ENCODE results near the gene MAD1L1. TPM values are rescaled to one million over a fixed set of nuclear protein-coding genes. Genes with fewer than 3 reads are reported as not detected.
"Not testable (repeated sequence)": the region's sequence is repeated elsewhere in the genome, so short reads cannot be mapped to it uniquely, and the experiment has no call there.

The MAD1L1 gene
- polyA plus RNA-seq, 6 donors from 2014 or later = 109 to 209 (median 158) TPM

GRCh38 chr7:1844336-1844950 is 388.3 kb downstream of the MAD1L1 start:
- Mint-ChIP-seq H3K4me1 (peaks cover 13 to 18% (median 17%) of the 10 kb centered on the region in 3 donors), H3K27ac (peak overlapping the region in 2 of 6 donors; percentile 44 to 86), H3K4me3 (peak overlapping the region in 1 of 8 donors; percentile 59), H3K36me3 (peaks cover 0 to 3% of the 10 kb centered on the region in 2 donors), H3K27me3 (no peaks in the 10 kb centered on the region), H3K9me3 (no peaks in the 10 kb centered on the region)
- no peak for DNase-seq
- ATAC-seq (ENCODE audit: low read depth in 2 of 2) = peak; percentile 17 to 21

- ATAC-seq (ENCODE audit: low read depth in 2 of 2) = peak; percentile 76 to 86
- no peaks in the 10 kb centered on the region for H3K27me3 Mint-ChIP-seq
- peak overlapping the region in 4 of 6 donors; percentile 22 to 86 (median 53) for H3K27ac Mint-ChIP-seq
Observed at GRCh38 chr7:1843921-1844335, 388.8 kb downstream of the MAD1L1 start.

GRCh38 chr7:1843271-1843861 is 389.4 kb downstream of the MAD1L1 start:
- ATAC-seq (ENCODE audit: low read depth in 2 of 2) = peak; percentile 25 to 29
- Mint-ChIP-seq H3K36me3 (peaks cover 0 to 3% of the 10 kb centered on the region in 2 donors), H3K9me3 (no peaks in the 10 kb centered on the region), H3K4me1 (peaks cover 13 to 18% (median 17%) of the 10 kb centered on the region in 3 donors), H3K27me3 (no peaks in the 10 kb centered on the region), H3K27ac (peak overlapping the region in 5 of 6 donors; percentile 49 to 95 (median 74)), H3K4me3 (peak overlapping the region in 7 of 8 donors; percentile 23 to 75 (median 63))
- DNase-seq = no peak

More at GRCh38 chr7:1843921-1844335, 388.8 kb downstream of the MAD1L1 start:
- Mint-ChIP-seq H3K4me3 (peak overlapping the region in 7 of 8 donors; percentile 23 to 71 (median 53)), H3K9me3 (no peaks in the 10 kb centered on the region), H3K36me3 (peaks cover 0 to 3% of the 10 kb centered on the region in 2 donors), H3K4me1 (peaks cover 13 to 18% (median 17%) of the 10 kb centered on the region in 3 donors)
- peak; percentile 13 for DNase-seq

DNA sequence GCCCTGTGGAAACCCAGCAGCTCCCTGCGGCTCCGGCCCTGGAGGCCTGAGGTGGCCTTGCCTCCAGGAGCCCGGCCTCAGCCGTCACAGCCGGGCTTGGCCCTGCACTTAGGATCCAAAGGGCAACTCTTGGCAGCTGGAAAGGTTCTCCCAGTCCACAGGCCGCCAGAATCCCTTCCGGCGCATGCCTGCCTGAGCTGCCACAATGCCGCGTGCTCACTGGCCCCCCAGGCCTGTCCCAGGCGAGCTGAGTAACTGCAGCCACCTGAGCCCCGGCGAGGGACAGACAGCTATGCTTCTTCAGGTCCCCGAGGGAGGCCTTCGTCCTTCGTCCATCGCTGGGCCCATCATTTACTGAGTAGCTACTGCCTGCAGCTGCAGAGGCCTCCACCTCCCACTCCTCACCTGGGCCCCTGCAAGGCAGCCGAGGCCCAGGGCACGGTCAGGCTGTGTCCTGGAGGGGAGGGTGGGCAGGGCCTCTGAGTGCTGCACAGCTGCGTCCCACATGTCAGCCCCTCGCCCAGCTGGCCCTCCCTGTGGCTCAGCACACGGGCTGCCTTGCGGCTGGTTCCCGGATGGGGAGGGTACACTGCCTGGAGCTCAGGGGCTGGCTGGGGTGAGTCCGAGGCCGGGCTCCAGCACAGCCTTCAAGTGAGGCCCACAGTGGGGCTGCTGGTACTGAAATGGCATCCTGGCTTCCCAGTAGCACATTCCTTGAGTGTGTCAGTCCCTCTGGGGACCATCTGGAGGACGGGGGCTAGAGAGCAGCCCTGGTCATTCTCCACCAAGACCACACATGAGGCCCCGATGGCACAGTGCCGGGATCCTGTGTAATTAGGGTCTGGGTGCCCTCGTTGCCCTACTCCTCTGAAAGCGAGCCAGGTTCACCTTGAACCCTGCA is 390.2 kb downstream of the MAD1L1 start:
- ATAC-seq (ENCODE audit: low read depth in 2 of 2) (no peak), DNase-seq (no peak)
- peaks cover 3 to 11% of the 10 kb centered on the region in 2 donors for H3K36me3 Mint-ChIP-seq
- H3K4me1 Mint-ChIP-seq = peaks cover 15 to 18% (median 17%) of the 10 kb centered on the region in 3 donors
- no peaks in the 10 kb centered on the region for H3K27me3 Mint-ChIP-seq
- peak overlapping the region in 3 of 6 donors; percentile 69 to 95 (median 86) for H3K27ac Mint-ChIP-seq
- H3K4me3 Mint-ChIP-seq = peak overlapping the region in 3 of 8 donors; percentile 30 to 75 (median 70)
- no peaks in the 10 kb centered on the region for H3K9me3 Mint-ChIP-seq

DNA sequence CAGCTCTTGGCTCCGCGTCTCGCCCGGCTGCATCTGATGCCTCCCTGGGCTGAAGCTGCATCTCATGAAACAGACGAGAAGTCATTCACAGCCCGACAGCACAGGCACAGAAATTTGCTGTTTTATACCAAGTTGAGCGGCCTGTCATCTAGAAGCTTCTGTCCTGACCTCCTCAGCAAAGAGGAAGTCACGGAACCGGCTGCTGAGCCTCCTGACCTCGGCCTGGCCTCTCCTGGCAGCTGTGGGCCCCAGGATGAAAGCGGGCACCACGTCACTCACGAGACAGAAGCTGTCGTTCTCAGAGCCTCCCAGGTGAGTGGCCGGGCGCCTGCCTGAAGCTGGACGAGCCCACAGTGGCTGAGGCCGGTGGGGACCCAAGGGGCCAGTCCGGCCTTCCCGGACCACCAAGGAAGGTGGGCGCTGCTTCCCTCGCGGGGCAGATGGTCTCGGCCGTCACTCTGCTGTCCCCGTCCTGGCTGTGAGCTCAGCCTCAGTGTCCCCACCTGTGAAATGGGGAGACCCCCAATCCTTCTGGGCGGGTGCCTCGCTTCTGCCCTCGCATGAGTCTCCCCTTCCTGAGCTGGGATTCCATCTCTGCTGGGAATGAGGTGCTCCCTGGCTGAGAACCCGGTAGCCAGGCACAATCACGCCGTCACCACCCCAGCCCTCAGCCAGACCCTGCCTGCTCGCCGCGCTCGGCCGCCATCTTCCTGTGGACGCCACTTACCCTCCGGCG is 391.3 kb downstream of the MAD1L1 start:
- DNase-seq; H3K27ac Mint-ChIP-seq; H3K4me3 Mint-ChIP-seq; H3K27me3 Mint-ChIP-seq; ATAC-seq (ENCODE audit: low read depth in 2 of 2); H3K9me3 Mint-ChIP-seq: not testable (repeated sequence)
- H3K4me1 Mint-ChIP-seq = peaks cover 12 to 18% (median 15%) of the 10 kb centered on the region in 3 donors
- peaks cover 8 to 19% of the 10 kb centered on the region in 2 donors for H3K36me3 Mint-ChIP-seq

DNA sequence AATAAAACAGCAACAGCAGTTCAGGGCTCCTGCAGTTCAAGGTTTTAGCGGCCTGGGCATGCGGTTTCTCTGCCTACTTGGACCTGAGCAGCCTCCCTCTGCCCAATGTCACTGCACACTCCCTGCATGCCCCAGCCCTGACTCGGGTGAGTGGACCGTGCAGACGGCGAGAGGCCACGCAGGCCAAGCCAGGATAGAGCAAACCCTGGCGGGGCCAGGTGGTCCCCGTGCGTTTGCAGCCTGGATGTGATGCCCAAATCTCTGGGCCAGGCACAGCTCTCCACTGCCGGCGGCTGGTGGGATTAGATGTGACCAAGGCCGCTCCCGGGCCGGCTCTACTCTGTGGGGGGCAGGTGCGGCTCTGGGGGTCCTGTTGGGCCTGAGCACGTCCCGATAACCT is 392.0 kb downstream of the MAD1L1 start:
- H3K9me3 Mint-ChIP-seq; H3K4me3 Mint-ChIP-seq; DNase-seq; H3K27ac Mint-ChIP-seq; ATAC-seq (ENCODE audit: low read depth in 2 of 2); H3K27me3 Mint-ChIP-seq: not testable (repeated sequence)
- Mint-ChIP-seq H3K36me3 (peaks cover 8 to 21% of the 10 kb centered on the region in 2 donors), H3K4me1 (peaks cover 12 to 18% (median 15%) of the 10 kb centered on the region in 3 donors)

GRCh38 chr7:1839701-1840100 is 393.0 kb downstream of the MAD1L1 start:
- DNase-seq (no peak), ATAC-seq (ENCODE audit: low read depth in 2 of 2) (no peak)
- Mint-ChIP-seq H3K4me1 (peaks cover 9 to 18% (median 10%) of the 10 kb centered on the region in 3 donors), H3K9me3 (peaks cover 0 to 10% (median 4%) of the 10 kb centered on the region in 7 donors), H3K27me3 (no peaks in the 10 kb centered on the region), H3K27ac (peak overlapping the region in 1 of 6 donors; percentile 4), H3K36me3 (peaks cover 14 to 21% of the 10 kb centered on the region in 2 donors), H3K4me3 (no peak overlapping the region)

GRCh38 chr7:1838911-1839531 is 393.7 kb downstream of the MAD1L1 start:
- peaks cover 9 to 17% (median 10%) of the 10 kb centered on the region in 3 donors for H3K4me1 Mint-ChIP-seq
- H3K9me3 Mint-ChIP-seq = peaks cover 0 to 14% (median 7%) of the 10 kb centered on the region in 7 donors
- not testable (repeated sequence) for H3K27ac Mint-ChIP-seq; DNase-seq; H3K27me3 Mint-ChIP-seq; ATAC-seq (ENCODE audit: low read depth in 2 of 2); H3K4me3 Mint-ChIP-seq
- H3K36me3 Mint-ChIP-seq = peaks cover 17 to 21% of the 10 kb centered on the region in 2 donors

- not testable (repeated sequence) for DNase-seq; H3K4me3 Mint-ChIP-seq; H3K27me3 Mint-ChIP-seq; ATAC-seq (ENCODE audit: low read depth in 2 of 2)
- peak overlapping the region in 2 of 6 donors; percentile 21 to 30 for H3K27ac Mint-ChIP-seq
- H3K36me3 Mint-ChIP-seq = peaks cover 19 to 21% of the 10 kb centered on the region in 2 donors
- H3K4me1 Mint-ChIP-seq = peaks cover 5 to 12% (median 5%) of the 10 kb centered on the region in 3 donors
- peaks cover 0 to 16% (median 9%) of the 10 kb centered on the region in 7 donors for H3K9me3 Mint-ChIP-seq
Observed at GRCh38 chr7:1838544-1838872, 394.2 kb downstream of the MAD1L1 start.

DNA sequence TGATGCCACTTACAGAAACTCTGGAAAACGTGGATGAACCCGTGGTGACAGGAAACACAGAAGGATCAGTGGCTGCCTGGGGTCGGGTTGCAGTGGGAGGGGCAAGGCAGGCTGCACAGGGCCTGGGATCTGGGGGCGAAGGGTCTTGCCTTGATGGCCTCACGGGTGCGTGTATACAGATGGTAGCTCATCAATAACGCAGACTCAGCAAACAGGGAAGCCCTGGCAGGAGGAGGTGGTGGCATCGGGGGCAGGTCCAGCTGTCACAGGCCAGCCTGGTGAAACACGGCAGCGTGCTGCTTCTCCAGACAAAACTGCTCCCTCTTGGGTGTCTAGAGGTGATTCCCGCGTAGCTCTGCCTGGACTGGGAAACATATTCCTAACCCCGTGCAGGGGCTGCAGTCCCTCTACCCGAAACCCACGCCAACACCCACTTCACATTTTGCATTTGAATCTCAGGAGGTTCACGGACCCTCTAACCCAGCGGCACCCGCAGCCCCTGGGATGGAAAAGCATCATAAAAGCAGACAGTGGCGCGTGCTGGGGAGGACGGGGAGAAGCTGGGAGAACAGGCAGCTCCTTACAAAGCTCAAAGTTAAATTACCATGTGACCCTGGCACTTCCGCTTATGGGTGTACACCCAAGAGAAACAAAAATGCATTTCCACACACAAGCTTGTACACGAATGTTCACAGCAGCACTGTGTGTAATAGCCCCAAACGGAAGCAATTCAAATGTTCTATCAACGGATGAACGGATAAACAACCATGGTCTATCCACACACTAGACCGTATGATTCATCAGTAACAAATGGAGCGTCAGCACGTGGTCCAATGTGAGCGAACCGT is 394.8 kb downstream of the MAD1L1 start:
- H3K36me3 Mint-ChIP-seq = peaks cover 19 to 26% of the 10 kb centered on the region in 2 donors

GRCh38 chr7:1831933-1832535 is 400.7 kb downstream of the MAD1L1 start:
- not testable (repeated sequence) for H3K27me3 Mint-ChIP-seq; H3K4me3 Mint-ChIP-seq; ATAC-seq (ENCODE audit: low read depth in 2 of 2); DNase-seq
- H3K4me1 Mint-ChIP-seq = peaks cover 6 to 13% (median 10%) of the 10 kb centered on the region in 3 donors
- H3K27ac Mint-ChIP-seq = peak overlapping the region in 1 of 6 donors; percentile 21
- peaks cover 8 to 25% (median 21%) of the 10 kb centered on the region in 7 donors for H3K9me3 Mint-ChIP-seq
- peaks cover 24 to 41% of the 10 kb centered on the region in 2 donors for H3K36me3 Mint-ChIP-seq

More for the DNA sequence above, 394.8 kb downstream of the MAD1L1 start:
- peaks cover 0 to 16% (median 10%) of the 10 kb centered on the region in 7 donors for H3K9me3 Mint-ChIP-seq
- not testable (repeated sequence) for H3K4me1 Mint-ChIP-seq; DNase-seq; H3K27me3 Mint-ChIP-seq; ATAC-seq (ENCODE audit: low read depth in 2 of 2)
- peak overlapping the region in 1 of 8 donors; percentile 57 for H3K4me3 Mint-ChIP-seq
- peak overlapping the region in 1 of 6 donors; percentile 30 for H3K27ac Mint-ChIP-seq

Data from naive B cell (primary cell).